Osteoblast (primary cell): ENCODE results near the gene BPIFB4. TPM values are rescaled to one million over a fixed set of nuclear protein-coding genes. Genes with fewer than 3 reads are reported as not detected.
A peak's percentile ranks its signal among the peaks of the same experiment; 100 is the strongest.

Experiments used
- DNase-seq: peaks from one replicate; pipeline ENCODE4 v3.0.0; 2011; ENCODE audit warnings: low spot score, mixed read lengths; ENCODE audit not compliant: insufficient read length; ENCODE audit errors: missing footprints
- H2AFZ ChIP-seq: 2 replicates; pipeline ENCODE4 v1.6.0; 2011; ENCODE audit warnings: mild to moderate bottlenecking, low read length
- H3K27ac ChIP-seq: 2 replicates; pipeline ENCODE4 v1.5.1; 2011; ENCODE audit warnings: mild to moderate bottlenecking, low read depth, low read length, moderate library complexity
- H3K27me3 ChIP-seq: 2 replicates; pipeline ENCODE4 v1.6.0; 2012; ENCODE audit warnings: mild to moderate bottlenecking, control low read depth, inconsistent platforms, low read length, moderate library complexity; ENCODE audit not compliant: insufficient read depth
- H3K36me3 ChIP-seq: 2 replicates; pipeline ENCODE4 v1.5.1; 2011; ENCODE audit warnings: mild to moderate bottlenecking, low read length, control low read depth, moderate library complexity; ENCODE audit not compliant: insufficient read depth
- H3K4me1 ChIP-seq: 2 replicates; pipeline ENCODE4 v1.5.1; 2011; ENCODE audit warnings: mild to moderate bottlenecking, low read length, control low read depth, moderate library complexity; ENCODE audit not compliant: insufficient read depth
- H3K4me2 ChIP-seq: 2 replicates; pipeline ENCODE4 v1.6.0; 2011; ENCODE audit warnings: mild to moderate bottlenecking, low read length; ENCODE audit not compliant: insufficient read depth
- H3K4me3 ChIP-seq: fragments of 200-600 bp; sonication (generic); 3 replicates; pipeline ENCODE4 v1.5.1; 2012; ENCODE audit warnings: mild to moderate bottlenecking, low read length, inconsistent platforms; ENCODE audit not compliant: insufficient read depth
- H3K79me2 ChIP-seq: 2 replicates; pipeline ENCODE4 v1.6.0; 2012; ENCODE audit warnings: mild to moderate bottlenecking, low read length, control low read depth, inconsistent platforms; ENCODE audit not compliant: insufficient read depth
- H3K9me3 ChIP-seq: 2 replicates; pipeline ENCODE4 v1.5.1; 2011; ENCODE audit warnings: low read depth, low read length, control low read depth
- H4K20me1 ChIP-seq: 2 replicates; pipeline ENCODE4 v1.6.0; 2012; ENCODE audit warnings: mild to moderate bottlenecking, low read length, control low read depth; ENCODE audit not compliant: insufficient read depth
- CTCF ChIP-seq: IDR thresholded peaks from 2 replicates; pipeline ENCODE4 v1.5.1; 2011; ENCODE audit warnings: mild to moderate bottlenecking, low read depth, low read length, moderate library complexity; ENCODE audit errors: extremely low read depth
- total RNA-seq: library from RNA; depleted of rRNA; stranded (reverse); fragments of >200 nt; gene quantifications from 2 replicates; pipeline ENCODE4 v1.2.3, GENCODE V29; 2012

The BPIFB4 gene
- total RNA-seq, 1 donor, result not detected

- Histone ChIP-seq H3K27ac (no peak overlapping the region), H3K36me3 (no peaks in the 10 kb centered on the region), H4K20me1 (no peaks in the 10 kb centered on the region), H3K9me3 (no peaks in the 10 kb centered on the region), H3K4me1 (no peaks in the 10 kb centered on the region), H3K27me3 (no peaks in the 10 kb centered on the region), H3K4me2 (no peak overlapping the region), H3K79me2 (no peaks in the 10 kb centered on the region), H2AFZ (no peak overlapping the region), H3K4me3 (no peak overlapping the region)
- DNase-seq, result no peak
- no peak for TF ChIP-seq CTCF
Observed at GRCh38 chr20:33037456-33037855, 42.0 kb upstream of the BPIFB4 start.

DNA sequence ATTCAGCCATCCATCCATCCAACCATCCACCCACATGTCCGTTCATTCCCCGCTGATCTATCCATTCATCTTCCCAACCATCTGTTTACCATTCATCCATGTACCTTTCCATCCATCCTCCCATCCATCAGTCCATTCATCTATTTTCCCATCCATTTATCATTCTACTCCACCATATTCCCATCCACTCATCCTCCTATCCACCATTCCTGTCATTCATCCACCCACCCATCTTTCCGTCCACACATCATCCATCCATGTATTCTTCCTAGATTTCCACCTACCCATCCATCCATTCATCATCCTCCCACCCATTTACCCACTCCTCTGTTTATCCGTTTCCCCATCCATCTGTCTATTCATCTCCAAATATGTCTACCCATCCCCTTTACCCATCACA, 41.2 kb upstream of the BPIFB4 start:
- Histone ChIP-seq H3K36me3 (no peaks in the 10 kb centered on the region), H3K9me3 (no peaks in the 10 kb centered on the region), H3K4me2 (no peak overlapping the region), H3K4me3 (no peak overlapping the region), H3K4me1 (no peaks in the 10 kb centered on the region), H3K27me3 (no peaks in the 10 kb centered on the region), H3K27ac (no peak overlapping the region), H3K79me2 (no peaks in the 10 kb centered on the region), H4K20me1 (no peaks in the 10 kb centered on the region), H2AFZ (no peak overlapping the region)
- DNase-seq, result peak; percentile 14
- no peak for TF ChIP-seq CTCF

DNA sequence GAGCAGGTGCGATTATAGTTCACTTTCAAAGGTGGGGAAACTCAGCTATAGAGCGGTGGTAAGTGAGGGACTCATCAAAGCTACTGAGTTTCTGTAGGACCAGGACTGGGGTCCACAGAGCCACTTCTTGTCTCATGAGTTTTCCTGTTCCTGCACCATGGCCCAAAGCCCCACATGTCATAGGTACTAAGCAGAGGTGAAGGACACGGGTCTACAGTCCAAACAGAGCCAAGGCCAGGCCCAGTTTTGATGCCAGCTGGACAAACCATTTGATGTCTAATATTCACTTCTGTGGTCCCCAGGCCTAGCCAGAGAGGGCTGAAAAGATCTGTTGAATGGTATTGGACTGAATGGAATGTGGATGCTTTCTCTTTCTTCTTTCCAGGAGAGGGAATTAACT, 37.0 kb upstream of the BPIFB4 start:
- no peak overlapping the region for H3K27ac ChIP-seq
- no peaks in the 10 kb centered on the region for H3K27me3 ChIP-seq
- H4K20me1 ChIP-seq, result no peaks in the 10 kb centered on the region
- no peaks in the 10 kb centered on the region for H3K9me3 ChIP-seq
- H3K4me2 ChIP-seq, result no peak overlapping the region
- no peaks in the 10 kb centered on the region for H3K4me1 ChIP-seq
- no peak overlapping the region for H2AFZ ChIP-seq
- DNase-seq, result no peak
- no peaks in the 10 kb centered on the region for H3K36me3 ChIP-seq
- TF ChIP-seq CTCF, result no peak
- no peak overlapping the region for H3K4me3 ChIP-seq
- no peaks in the 10 kb centered on the region for H3K79me2 ChIP-seq

- Histone ChIP-seq H2AFZ (no peak overlapping the region), H3K27ac (no peak overlapping the region), H3K36me3 (no peaks in the 10 kb centered on the region), H3K4me1 (no peaks in the 10 kb centered on the region), H3K4me2 (no peak overlapping the region), H3K27me3 (no peaks in the 10 kb centered on the region), H3K9me3 (no peaks in the 10 kb centered on the region), H3K4me3 (no peak overlapping the region), H3K79me2 (no peaks in the 10 kb centered on the region), H4K20me1 (no peaks in the 10 kb centered on the region)
- no peak for TF ChIP-seq CTCF
- peak; percentile 64 for DNase-seq
Observed at GRCh38 chr20:33042983-33043730, 36.3 kb upstream of the BPIFB4 start.
